T-helper 22 cell (primary cell): ENCODE data around the gene CNOT6.

Experiments used
- DNase-seq: peaks from one replicate; pipeline ENCODE4 v3.0.0-alpha.2; 2020; ENCODE audit warnings: low read depth

CNOT6 gene

GRCh38 chr5:180580681-180581080 lies 86.5 kb downstream of the CNOT6 start:
- no peak for DNase-seq

- no peak for DNase-seq
Measured at GRCh38 chr5:180583738-180584137, 89.6 kb downstream of the CNOT6 start.

GRCh38 chr5:180586204-180586603 lies 92.0 kb downstream of the CNOT6 start:
- no peak for DNase-seq

- no peak for DNase-seq
Measured at GRCh38 chr5:180586870-180587269, 92.7 kb downstream of the CNOT6 start.

GRCh38 chr5:180589771-180590542 lies 95.8 kb downstream of the CNOT6 start:
- no peak for DNase-seq

- DNase-seq: no peak
Measured at GRCh38 chr5:180590543-180591310, 96.5 kb downstream of the CNOT6 start.

GRCh38 chr5:180591311-180591887 lies 97.2 kb downstream of the CNOT6 start, which contains the start of gene SCGB3A1:
Gene SCGB3A1, minus strand, starts transcription at chr5:180591499. Its CDS starts 37 bp downstream, at chr5:180591462.
- no peak for DNase-seq

GRCh38 chr5:180592176-180592575 lies 98.0 kb downstream of the CNOT6 start:
- DNase-seq: no peak

GRCh38 chr5:180593446-180594206 lies 99.4 kb downstream of the CNOT6 start:
- no peak for DNase-seq

GRCh38 chr5:180594311-180595045 lies 100.3 kb downstream of the CNOT6 start:
- DNase-seq: no peak

GRCh38 chr5:180595046-180595379 lies 100.8 kb downstream of the CNOT6 start:
- DNase-seq: no peak

GRCh38 chr5:180595381-180596114 lies 101.4 kb downstream of the CNOT6 start:
- DNase-seq: no peak

GRCh38 chr5:180596115-180596667 lies 102.0 kb downstream of the CNOT6 start:
- DNase-seq: no peak

GRCh38 chr5:180596668-180597231 lies 102.6 kb downstream of the CNOT6 start:
- DNase-seq: no peak

- DNase-seq: no peak
Measured at GRCh38 chr5:180598316-180598701, 104.1 kb downstream of the CNOT6 start.

GRCh38 chr5:180598797-180599589 lies 104.8 kb downstream of the CNOT6 start:
- no peak for DNase-seq

GRCh38 chr5:180599590-180599914 lies 105.4 kb downstream of the CNOT6 start:
- no peak for DNase-seq

- DNase-seq: no peak
Measured at GRCh38 chr5:180599981-180600553, 105.9 kb downstream of the CNOT6 start.

GRCh38 chr5:180600554-180601041 lies 106.4 kb downstream of the CNOT6 start:
- no peak for DNase-seq
